Activated naive CD8-positive, alpha-beta T cell treated with anti-CD3 and anti-CD28 coated beads for 36 hours (primary cell): Measurements from ENCODE around the gene DYNLT2B. TPM values are rescaled to one million over a fixed set of nuclear protein-coding genes. Genes with fewer than 3 reads are reported as not detected.
"Not testable (repeated sequence)": the region's sequence is repeated elsewhere in the genome, so short reads cannot be mapped to it uniquely, and the experiment has no call there.

Experiments used
- DNase-seq: peaks from one replicate; pipeline ENCODE4 v3.0.0; 2021
- H3K27ac Mint-ChIP-seq: one replicate; pipeline ENCODE4 v1.8.0; 2022; ENCODE audit warnings: mild to moderate bottlenecking, moderate library complexity, mixed read lengths
- H3K27me3 Mint-ChIP-seq: one replicate; pipeline ENCODE4 v1.8.0; 2022; ENCODE audit warnings: mild to moderate bottlenecking, mixed read lengths
- H3K36me3 Mint-ChIP-seq: one replicate; pipeline ENCODE4 v1.8.0; 2021; ENCODE audit warnings: mild to moderate bottlenecking, mixed read lengths
- H3K4me1 Mint-ChIP-seq: one replicate; pipeline ENCODE4 v1.8.0; 2021; ENCODE audit warnings: mixed read lengths
- H3K4me3 Mint-ChIP-seq: one replicate; pipeline ENCODE4 v1.8.0; 2022; ENCODE audit warnings: mild to moderate bottlenecking, moderate library complexity, mixed read lengths
- H3K9me3 Mint-ChIP-seq: one replicate; pipeline ENCODE4 v1.8.0; 2022; ENCODE audit warnings: mixed read lengths
- total RNA-seq, 2 experiments: library from RNA; stranded (reverse); gene quantifications; one replicate each; pipeline ENCODE4 v1.2.3, GENCODE V29; 2021

Gene DYNLT2B
- total RNA-seq, 2 experiments from 2014 or later, result 8.1 to 8.4 TPM

GRCh38 chr3:196339493-196340254, 21.6 kb upstream of the DYNLT2B start:
- Mint-ChIP-seq H3K36me3 (no peaks in the 10 kb centered on the region), H3K4me1 (peaks cover 1% of the 10 kb centered on the region), H3K9me3 (no peaks in the 10 kb centered on the region), H3K4me3 (no peak overlapping the region), H3K27me3 (peaks cover 3% of the 10 kb centered on the region), H3K27ac (no peak overlapping the region)
- no peak for DNase-seq

GRCh38 chr3:196339044-196339443, 21.0 kb upstream of the DYNLT2B start:
- Mint-ChIP-seq H3K9me3 (no peaks in the 10 kb centered on the region), H3K27me3 (peaks cover 3% of the 10 kb centered on the region), H3K4me3 (no peak overlapping the region), H3K36me3 (no peaks in the 10 kb centered on the region), H3K4me1 (no peaks in the 10 kb centered on the region), H3K27ac (no peak overlapping the region)
- no peak for DNase-seq

- Mint-ChIP-seq H3K36me3 (no peaks in the 10 kb centered on the region), H3K27me3 (peaks cover 3% of the 10 kb centered on the region), H3K9me3 (no peaks in the 10 kb centered on the region), H3K27ac (no peak overlapping the region), H3K4me3 (no peak overlapping the region), H3K4me1 (no peaks in the 10 kb centered on the region)
- DNase-seq, result no peak
Measured at GRCh38 chr3:196336319-196337145, 18.5 kb upstream of the DYNLT2B start.

GRCh38 chr3:196335503-196335948, 17.5 kb upstream of the DYNLT2B start:
- Mint-ChIP-seq H3K36me3 (no peaks in the 10 kb centered on the region), H3K27me3 (peaks cover 3% of the 10 kb centered on the region), H3K4me1 (no peaks in the 10 kb centered on the region), H3K27ac (no peak overlapping the region), H3K4me3 (no peak overlapping the region), H3K9me3 (no peaks in the 10 kb centered on the region)
- no peak for DNase-seq

- Mint-ChIP-seq H3K36me3 (no peaks in the 10 kb centered on the region), H3K9me3 (no peaks in the 10 kb centered on the region), H3K27ac (no peak overlapping the region), H3K4me1 (no peaks in the 10 kb centered on the region), H3K27me3 (peaks cover 3% of the 10 kb centered on the region), H3K4me3 (no peak overlapping the region)
- no peak for DNase-seq
Measured at GRCh38 chr3:196334982-196335381, 16.9 kb upstream of the DYNLT2B start.

- H3K4me1 Mint-ChIP-seq, result no peaks in the 10 kb centered on the region
- DNase-seq, result no peak
- no peak overlapping the region for H3K27ac Mint-ChIP-seq
- H3K4me3 Mint-ChIP-seq, result no peak overlapping the region
- H3K27me3 Mint-ChIP-seq, result no peaks in the 10 kb centered on the region
- no peaks in the 10 kb centered on the region for H3K9me3 Mint-ChIP-seq
- no peaks in the 10 kb centered on the region for H3K36me3 Mint-ChIP-seq
Measured at GRCh38 chr3:196332168-196332567, 14.1 kb upstream of the DYNLT2B start.

- Mint-ChIP-seq H3K4me1 (no peaks in the 10 kb centered on the region), H3K27me3 (no peaks in the 10 kb centered on the region), H3K4me3 (no peak overlapping the region), H3K36me3 (no peaks in the 10 kb centered on the region), H3K9me3 (no peaks in the 10 kb centered on the region), H3K27ac (no peak overlapping the region)
- DNase-seq, result no peak
Measured at GRCh38 chr3:196327405-196327804, 9.4 kb upstream of the DYNLT2B start.

GRCh38 chr3:196326936-196327335, 8.9 kb upstream of the DYNLT2B start:
- no peak for DNase-seq
- Mint-ChIP-seq H3K36me3 (no peaks in the 10 kb centered on the region), H3K27ac (no peak overlapping the region), H3K4me1 (no peaks in the 10 kb centered on the region), H3K27me3 (no peaks in the 10 kb centered on the region), H3K9me3 (no peaks in the 10 kb centered on the region), H3K4me3 (no peak overlapping the region)

GRCh38 chr3:196323691-196324090, 5.7 kb upstream of the DYNLT2B start:
- Mint-ChIP-seq H3K4me1 (peaks cover 5% of the 10 kb centered on the region), H3K9me3 (no peaks in the 10 kb centered on the region), H3K27me3 (no peaks in the 10 kb centered on the region), H3K4me3 (no peak overlapping the region), H3K36me3 (no peaks in the 10 kb centered on the region), H3K27ac (no peak overlapping the region)
- DNase-seq, result no peak

GRCh38 chr3:196323016-196323415, 5.0 kb upstream of the DYNLT2B start:
- H3K27ac Mint-ChIP-seq, result no peak overlapping the region

GRCh38 chr3:196321162-196321561, 3.1 kb upstream of the DYNLT2B start:
- H3K36me3 Mint-ChIP-seq, result no peaks in the 10 kb centered on the region
- no peaks in the 10 kb centered on the region for H3K9me3 Mint-ChIP-seq
- DNase-seq, result no peak
- H3K27ac Mint-ChIP-seq, result no peak overlapping the region
- H3K4me1 Mint-ChIP-seq, result peaks cover 5% of the 10 kb centered on the region
- H3K27me3 Mint-ChIP-seq, result no peaks in the 10 kb centered on the region
- no peak overlapping the region for H3K4me3 Mint-ChIP-seq

More at GRCh38 chr3:196323016-196323415, 5.0 kb upstream of the DYNLT2B start:
- Mint-ChIP-seq H3K4me3 (no peak overlapping the region), H3K9me3 (no peaks in the 10 kb centered on the region), H3K4me1 (peaks cover 5% of the 10 kb centered on the region), H3K36me3 (no peaks in the 10 kb centered on the region), H3K27me3 (no peaks in the 10 kb centered on the region)
- DNase-seq, result no peak

- Mint-ChIP-seq H3K36me3 (no peaks in the 10 kb centered on the region), H3K27ac (no peak overlapping the region), H3K27me3 (no peaks in the 10 kb centered on the region), H3K4me1 (peaks cover 5% of the 10 kb centered on the region), H3K4me3 (peak overlapping the region; percentile 18), H3K9me3 (no peaks in the 10 kb centered on the region)
- no peak for DNase-seq
Measured at GRCh38 chr3:196320137-196320536, 2.1 kb upstream of the DYNLT2B start.

GRCh38 chr3:196316799-196317686, 997 bp downstream of the DYNLT2B start:
- H3K9me3 Mint-ChIP-seq, H3K4me1 Mint-ChIP-seq, DNase-seq, H3K27me3 Mint-ChIP-seq, H3K36me3 Mint-ChIP-seq: not testable (repeated sequence)
- Mint-ChIP-seq H3K27ac (peak overlapping the region; percentile 94), H3K4me3 (peak overlapping the region; percentile 93)

- H3K4me3 Mint-ChIP-seq, result no peak overlapping the region
- no peaks in the 10 kb centered on the region for H3K27me3 Mint-ChIP-seq
- H3K36me3 Mint-ChIP-seq, result no peaks in the 10 kb centered on the region
- no peak overlapping the region for H3K27ac Mint-ChIP-seq
- H3K4me1 Mint-ChIP-seq, result peaks cover 2% of the 10 kb centered on the region
- DNase-seq, result no peak
- H3K9me3 Mint-ChIP-seq, result no peaks in the 10 kb centered on the region
Measured at GRCh38 chr3:196315821-196316220, 2.2 kb downstream of the DYNLT2B start.

GRCh38 chr3:196314597-196314996, 3.4 kb downstream of the DYNLT2B start:
- H3K9me3 Mint-ChIP-seq, result no peaks in the 10 kb centered on the region
- H3K36me3 Mint-ChIP-seq, result no peaks in the 10 kb centered on the region
- DNase-seq, result no peak
- peaks cover 2% of the 10 kb centered on the region for H3K4me1 Mint-ChIP-seq
- no peaks in the 10 kb centered on the region for H3K27me3 Mint-ChIP-seq
- H3K4me3 Mint-ChIP-seq, result no peak overlapping the region
- H3K27ac Mint-ChIP-seq, result no peak overlapping the region
